Fibroblast of lung (primary cell): ENCODE results near the gene MTM1. TPM values are rescaled to one million over a fixed set of nuclear protein-coding genes. Genes with fewer than 3 reads are reported as not detected.

Experiments used
- DNase-seq, 2 donors: peaks; one replicate each; pipeline versions ENCODE4 v3.0.0 to v3.0.0-alpha.2; 2010; ENCODE audit warnings: low read depth in 2 of 2
- H2AFZ ChIP-seq: 2 replicates; pipeline ENCODE4 v1.5.1; 2012; ENCODE audit warnings: low read length, control low read depth, inconsistent platforms
- H3K27ac ChIP-seq: 2 replicates; pipeline ENCODE4 v1.5.1; 2011; ENCODE audit warnings: low read length, control low read depth; ENCODE audit not compliant: insufficient read depth
- H3K27me3 ChIP-seq: 2 replicates; pipeline ENCODE4 v1.5.1; 2011; ENCODE audit warnings: mild to moderate bottlenecking, low read length; ENCODE audit not compliant: control insufficient read depth, insufficient read depth
- H3K36me3 ChIP-seq: 2 replicates; pipeline ENCODE4 v1.5.1; 2011; ENCODE audit warnings: low read length; ENCODE audit not compliant: control insufficient read depth, insufficient read depth
- H3K4me1 ChIP-seq: 2 replicates; pipeline ENCODE4 v1.5.1; 2011; ENCODE audit warnings: low read length; ENCODE audit not compliant: control insufficient read depth, insufficient read depth; ENCODE audit errors: extremely low read depth
- H3K4me2 ChIP-seq: 2 replicates; pipeline ENCODE4 v1.5.1; 2011; ENCODE audit warnings: low read length, control low read depth; ENCODE audit not compliant: insufficient read depth; ENCODE audit errors: extremely low read depth
- H3K4me3 ChIP-seq, 4 experiments: fragments of 200-600 bp in 1 of 4; sonication (generic) in 1 of 4; replicated peaks in 1 of 4; 2 replicates each; pipeline ENCODE4 v1.5.1; 2011 to 2016; ENCODE audit warnings: low read length in 4 of 4, low read depth in 3 of 4, mild to moderate bottlenecking in 3 of 4, control low read depth in 2 of 4, inconsistent platforms in 1 of 4, mixed read lengths in 1 of 4; ENCODE audit not compliant: insufficient read depth in 1 of 4; ENCODE audit errors: control extremely low read depth in 1 of 4
- H3K79me2 ChIP-seq: 2 replicates; pipeline ENCODE4 v1.5.1; 2012; ENCODE audit warnings: mild to moderate bottlenecking, low read length, inconsistent platforms; ENCODE audit not compliant: control insufficient read depth, insufficient read depth
- H3K9ac ChIP-seq: 2 replicates; pipeline ENCODE4 v1.5.1; 2011; ENCODE audit warnings: mild to moderate bottlenecking, low read length, control low read depth; ENCODE audit not compliant: insufficient read depth
- H3K9me3 ChIP-seq: 2 replicates; pipeline ENCODE4 v1.5.1; 2012; ENCODE audit warnings: low read depth, low read length; ENCODE audit not compliant: control insufficient read depth, insufficient read depth
- H4K20me1 ChIP-seq: 2 replicates; pipeline ENCODE4 v1.5.1; 2011; ENCODE audit warnings: low read length; ENCODE audit not compliant: control insufficient read depth, insufficient read depth; ENCODE audit errors: extremely low read depth
- EZH2 ChIP-seq: IDR thresholded peaks from 2 replicates; pipeline ENCODE4 v1.5.1; 2012; ENCODE audit warnings: low read length, control low read depth, mild to moderate bottlenecking; ENCODE audit errors: missing control alignments
- polyA plus RNA-seq, 2 donors: library from polyadenylated mRNA; depleted of rRNA in 1 of 2; stranded (reverse) in 1 of 2; unstranded in 1 of 2; fragments of >200 nt; gene quantifications; 2 replicates each; pipeline ENCODE4 v1.2.1, GENCODE V29; 2011 to 2012; ENCODE audit warnings: missing spikeins in 1 of 2
- total RNA-seq: library from RNA; depleted of rRNA; stranded (reverse); fragments of >200 nt; gene quantifications from 2 replicates; pipeline ENCODE4 v1.2.1, GENCODE V29; 2014
- TF ChIP-seq, protein P1 (sequence below), 2 donors: IDR thresholded peaks in 1 of 2; conservative IDR thresholded peaks in 1 of 2; 1 replicate in 1 of 2; 2 replicates in 1 of 2; pipeline ENCODE4 v1.5.1; 2011 to 2012; ENCODE audit warnings: low read length in 2 of 2, control low read depth in 1 of 2, inconsistent platforms in 1 of 2, low read depth in 1 of 2, mild to moderate bottlenecking in 1 of 2

The MTM1 gene
- total and polyA plus RNA-seq, 2 donors (not counting 1 experiment from before 2014, with no cell fraction given) = 5.0 to 15.2 TPM

- Histone ChIP-seq H2AFZ (no peak overlapping the region), H3K4me3 (no peak overlapping the region), H3K4me2 (no peak overlapping the region), H3K27ac (no peak overlapping the region), H4K20me1 (no peaks in the 10 kb centered on the region), H3K27me3 (no peaks in the 10 kb centered on the region), H3K9ac (no peak overlapping the region), H3K9me3 (no peaks in the 10 kb centered on the region), H3K36me3 (no peaks in the 10 kb centered on the region), H3K79me2 (no peaks in the 10 kb centered on the region), H3K4me1 (no peaks in the 10 kb centered on the region)
- no peak for TF ChIP-seq EZH2
- TF ChIP-seq, protein P1, sequence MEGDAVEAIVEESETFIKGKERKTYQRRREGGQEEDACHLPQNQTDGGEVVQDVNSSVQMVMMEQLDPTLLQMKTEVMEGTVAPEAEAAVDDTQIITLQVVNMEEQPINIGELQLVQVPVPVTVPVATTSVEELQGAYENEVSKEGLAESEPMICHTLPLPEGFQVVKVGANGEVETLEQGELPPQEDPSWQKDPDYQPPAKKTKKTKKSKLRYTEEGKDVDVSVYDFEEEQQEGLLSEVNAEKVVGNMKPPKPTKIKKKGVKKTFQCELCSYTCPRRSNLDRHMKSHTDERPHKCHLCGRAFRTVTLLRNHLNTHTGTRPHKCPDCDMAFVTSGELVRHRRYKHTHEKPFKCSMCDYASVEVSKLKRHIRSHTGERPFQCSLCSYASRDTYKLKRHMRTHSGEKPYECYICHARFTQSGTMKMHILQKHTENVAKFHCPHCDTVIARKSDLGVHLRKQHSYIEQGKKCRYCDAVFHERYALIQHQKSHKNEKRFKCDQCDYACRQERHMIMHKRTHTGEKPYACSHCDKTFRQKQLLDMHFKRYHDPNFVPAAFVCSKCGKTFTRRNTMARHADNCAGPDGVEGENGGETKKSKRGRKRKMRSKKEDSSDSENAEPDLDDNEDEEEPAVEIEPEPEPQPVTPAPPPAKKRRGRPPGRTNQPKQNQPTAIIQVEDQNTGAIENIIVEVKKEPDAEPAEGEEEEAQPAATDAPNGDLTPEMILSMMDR (conservative IDR thresholded peaks at IDR 0.05 in 1 of 2, IDR thresholded peaks at IDR 0.05 in 1 of 2; ENCODE audit: low read depth in 1 of 2, low read length in 2 of 2) = no peak
- DNase-seq = no peak
These were observed 76.0 kb downstream of the MTM1 start for GRCh38 chrX:150644422-150644821.

DNA sequence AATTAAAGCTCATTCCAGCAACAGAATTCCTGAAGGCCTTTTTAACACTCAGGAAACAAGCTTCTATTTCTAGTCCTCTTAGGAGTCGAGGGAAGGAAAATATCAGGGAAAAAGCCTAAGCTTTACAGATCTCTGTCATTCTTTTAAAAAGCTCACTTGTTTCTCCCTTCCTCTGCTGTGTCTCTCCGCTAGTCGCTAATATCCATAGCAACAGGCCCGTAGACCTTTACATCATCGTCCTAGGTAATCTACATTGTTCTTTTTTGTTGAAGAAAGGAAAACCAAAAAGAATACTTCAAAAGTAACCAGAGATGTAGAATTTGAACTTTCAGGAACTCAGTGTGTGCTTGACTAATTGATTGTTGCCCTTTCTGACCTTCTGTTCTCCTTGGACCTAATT lies 78.9 kb downstream of the MTM1 start:
- no peak overlapping the region for H3K27ac ChIP-seq
- H3K79me2 ChIP-seq = no peaks in the 10 kb centered on the region
- H3K27me3 ChIP-seq = no peaks in the 10 kb centered on the region
- H3K9me3 ChIP-seq = no peaks in the 10 kb centered on the region
- no peak overlapping the region for H3K9ac ChIP-seq
- H3K4me1 ChIP-seq = no peaks in the 10 kb centered on the region
- H3K4me2 ChIP-seq = no peak overlapping the region
- no peak overlapping the region for H3K4me3 ChIP-seq
- H3K36me3 ChIP-seq = no peaks in the 10 kb centered on the region
- no peaks in the 10 kb centered on the region for H4K20me1 ChIP-seq
- DNase-seq = no peak
- TF ChIP-seq, protein P1 (conservative IDR thresholded peaks at IDR 0.05 in 1 of 2, IDR thresholded peaks at IDR 0.05 in 1 of 2; ENCODE audit: low read depth in 1 of 2, low read length in 2 of 2) = no peak
- TF ChIP-seq EZH2 = no peak
- H2AFZ ChIP-seq = no peak overlapping the region

DNA sequence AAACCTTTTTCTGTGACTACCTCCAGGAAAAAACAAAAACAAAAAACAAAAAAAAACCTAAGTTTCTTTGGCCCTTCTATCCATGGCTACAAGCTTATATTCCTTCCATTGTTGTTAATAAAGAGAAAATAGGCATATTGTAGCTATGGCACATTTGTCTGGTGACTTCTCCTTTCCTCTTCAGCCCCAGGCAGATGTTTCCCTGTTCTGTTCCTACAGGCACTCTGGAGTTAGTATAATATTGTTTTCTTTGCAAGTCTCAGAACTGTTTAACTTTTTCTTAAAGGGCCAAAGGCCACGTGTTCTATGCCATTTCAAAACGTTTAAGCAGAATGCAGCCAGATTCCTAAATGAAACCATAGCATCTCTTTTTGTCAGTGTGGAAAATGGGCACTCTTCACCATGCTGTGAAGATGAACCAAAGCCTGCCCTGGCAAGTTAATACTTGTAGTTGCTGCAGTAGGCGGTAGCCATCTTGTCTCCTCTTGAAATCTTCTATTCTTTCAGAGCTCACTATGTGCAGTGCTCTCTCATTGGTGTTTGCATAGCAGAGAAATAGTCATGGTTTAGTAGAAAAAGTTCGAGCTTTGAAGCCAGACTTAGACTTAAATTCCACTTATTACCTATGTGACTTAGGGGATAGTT lies 80.0 kb downstream of the MTM1 start:
- Histone ChIP-seq H2AFZ (no peak overlapping the region), H3K4me3 (no peak overlapping the region), H3K79me2 (no peaks in the 10 kb centered on the region), H3K9me3 (no peaks in the 10 kb centered on the region), H4K20me1 (no peaks in the 10 kb centered on the region), H3K4me2 (no peak overlapping the region), H3K27me3 (no peaks in the 10 kb centered on the region), H3K9ac (no peak overlapping the region), H3K36me3 (no peaks in the 10 kb centered on the region), H3K4me1 (no peaks in the 10 kb centered on the region), H3K27ac (peak overlapping the region; percentile 71)
- no peak for DNase-seq
- TF ChIP-seq, protein P1 (conservative IDR thresholded peaks at IDR 0.05 in 1 of 2, IDR thresholded peaks at IDR 0.05 in 1 of 2; ENCODE audit: low read depth in 1 of 2, low read length in 2 of 2) = no peak
- no peak for TF ChIP-seq EZH2
